ENCODE measurements around the gene C18orf63.

The C18orf63 gene

DNA sequence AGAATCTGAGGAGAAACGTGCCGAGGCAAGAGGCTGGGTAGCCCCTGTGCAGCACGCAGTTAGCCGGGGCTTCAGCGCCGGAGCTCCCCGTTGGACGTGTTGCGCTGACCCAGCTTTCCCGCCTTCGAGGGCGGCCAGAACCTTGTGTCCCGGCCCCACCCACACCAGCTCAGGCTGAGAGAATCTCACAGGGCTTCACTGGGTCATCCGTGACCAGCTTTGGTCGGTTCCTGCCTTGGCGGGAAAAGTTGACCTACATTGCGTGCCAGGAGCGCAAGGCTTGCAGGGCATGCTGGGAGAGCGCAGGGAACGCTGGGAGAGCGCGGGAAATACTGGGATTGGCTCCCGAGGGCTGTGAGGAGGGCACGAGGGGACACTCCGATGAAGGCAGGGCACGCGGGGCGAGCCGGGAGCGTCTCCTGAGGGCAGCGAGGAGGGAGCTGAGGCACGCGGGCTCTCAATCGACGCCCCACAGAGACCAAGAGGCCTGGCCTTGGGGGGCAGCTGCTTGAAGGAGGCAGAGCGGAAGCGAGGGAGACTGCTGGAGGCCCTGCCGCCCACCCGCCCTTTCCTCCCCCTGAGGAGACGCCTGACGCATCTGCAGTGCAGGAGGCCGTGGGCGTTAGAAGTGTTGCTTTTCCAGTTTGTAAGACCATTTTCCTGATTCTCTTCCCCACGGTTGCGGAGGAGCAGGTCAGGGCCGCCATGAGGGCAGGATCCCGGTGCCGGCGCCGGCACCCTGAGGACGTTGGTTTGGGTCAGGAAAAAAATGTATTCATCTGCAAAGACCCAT lies at the start of gene C18orf63:
Gene C18orf63, plus strand, starts transcription at position 376 of the 793 bp plus-strand sequence. CDS start 2,027 bp downstream, outside the sequence.
- no peak within 1 kb of the TSS for H3K4me3 ChIP-seq (ENCODE audit: low read depth, low read length)
- TF ChIP-seq, protein P1, sequence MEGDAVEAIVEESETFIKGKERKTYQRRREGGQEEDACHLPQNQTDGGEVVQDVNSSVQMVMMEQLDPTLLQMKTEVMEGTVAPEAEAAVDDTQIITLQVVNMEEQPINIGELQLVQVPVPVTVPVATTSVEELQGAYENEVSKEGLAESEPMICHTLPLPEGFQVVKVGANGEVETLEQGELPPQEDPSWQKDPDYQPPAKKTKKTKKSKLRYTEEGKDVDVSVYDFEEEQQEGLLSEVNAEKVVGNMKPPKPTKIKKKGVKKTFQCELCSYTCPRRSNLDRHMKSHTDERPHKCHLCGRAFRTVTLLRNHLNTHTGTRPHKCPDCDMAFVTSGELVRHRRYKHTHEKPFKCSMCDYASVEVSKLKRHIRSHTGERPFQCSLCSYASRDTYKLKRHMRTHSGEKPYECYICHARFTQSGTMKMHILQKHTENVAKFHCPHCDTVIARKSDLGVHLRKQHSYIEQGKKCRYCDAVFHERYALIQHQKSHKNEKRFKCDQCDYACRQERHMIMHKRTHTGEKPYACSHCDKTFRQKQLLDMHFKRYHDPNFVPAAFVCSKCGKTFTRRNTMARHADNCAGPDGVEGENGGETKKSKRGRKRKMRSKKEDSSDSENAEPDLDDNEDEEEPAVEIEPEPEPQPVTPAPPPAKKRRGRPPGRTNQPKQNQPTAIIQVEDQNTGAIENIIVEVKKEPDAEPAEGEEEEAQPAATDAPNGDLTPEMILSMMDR (IDR thresholded peaks at IDR 0.05; ENCODE audit: borderline replicate concordance, insufficient read depth, low read depth, low read length) = no peak

DNA sequence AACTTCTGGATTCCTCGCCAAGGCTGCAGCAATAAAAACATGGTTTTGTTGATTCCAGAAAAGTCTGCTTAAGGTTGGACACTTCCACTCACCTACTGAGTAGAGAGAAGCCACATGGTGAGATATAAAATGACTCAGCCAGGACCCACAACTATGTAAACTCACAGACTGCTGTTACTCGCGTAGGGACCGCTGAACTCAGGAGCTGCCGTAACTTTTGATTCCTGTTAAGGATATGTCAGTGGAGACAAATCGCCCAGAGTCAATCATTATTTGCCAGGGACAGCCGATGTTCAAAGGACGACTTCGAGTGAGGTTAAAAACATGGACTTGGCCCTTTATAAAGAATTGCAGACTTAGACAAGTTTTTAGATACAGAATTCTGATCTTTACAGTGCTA lies 49.5 kb upstream of the C18orf63 start:
- H3K4me3 ChIP-seq (ENCODE audit: low read depth, low read length) = no peak overlapping the region
- TF ChIP-seq, protein P1 (IDR thresholded peaks at IDR 0.05; ENCODE audit: borderline replicate concordance, insufficient read depth, low read depth, low read length) = no peak

DNA sequence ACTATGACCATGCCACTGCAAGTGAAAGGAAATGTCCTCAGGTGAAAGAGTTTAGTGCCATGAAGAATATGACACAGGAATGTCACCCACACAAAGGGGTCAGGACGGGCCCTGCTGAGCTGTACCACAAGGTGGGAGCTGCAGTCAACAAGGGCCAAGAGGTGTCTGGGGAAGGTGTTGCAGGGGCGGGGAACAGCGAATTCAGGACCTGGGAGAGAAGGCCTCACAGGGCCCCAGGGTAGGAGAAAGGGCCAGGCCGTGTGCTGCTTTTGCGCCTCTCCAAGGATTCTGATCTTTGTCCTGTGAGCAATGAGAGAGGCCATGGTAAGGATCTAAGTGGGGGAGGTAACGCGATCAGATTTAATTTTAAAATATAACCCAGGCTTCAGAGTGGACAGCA lies 47.5 kb upstream of the C18orf63 start:
- TF ChIP-seq, protein P1 (IDR thresholded peaks at IDR 0.05; ENCODE audit: borderline replicate concordance, insufficient read depth, low read depth, low read length) = no peak
- H3K4me3 ChIP-seq (ENCODE audit: low read depth, low read length) = no peak overlapping the region

DNA sequence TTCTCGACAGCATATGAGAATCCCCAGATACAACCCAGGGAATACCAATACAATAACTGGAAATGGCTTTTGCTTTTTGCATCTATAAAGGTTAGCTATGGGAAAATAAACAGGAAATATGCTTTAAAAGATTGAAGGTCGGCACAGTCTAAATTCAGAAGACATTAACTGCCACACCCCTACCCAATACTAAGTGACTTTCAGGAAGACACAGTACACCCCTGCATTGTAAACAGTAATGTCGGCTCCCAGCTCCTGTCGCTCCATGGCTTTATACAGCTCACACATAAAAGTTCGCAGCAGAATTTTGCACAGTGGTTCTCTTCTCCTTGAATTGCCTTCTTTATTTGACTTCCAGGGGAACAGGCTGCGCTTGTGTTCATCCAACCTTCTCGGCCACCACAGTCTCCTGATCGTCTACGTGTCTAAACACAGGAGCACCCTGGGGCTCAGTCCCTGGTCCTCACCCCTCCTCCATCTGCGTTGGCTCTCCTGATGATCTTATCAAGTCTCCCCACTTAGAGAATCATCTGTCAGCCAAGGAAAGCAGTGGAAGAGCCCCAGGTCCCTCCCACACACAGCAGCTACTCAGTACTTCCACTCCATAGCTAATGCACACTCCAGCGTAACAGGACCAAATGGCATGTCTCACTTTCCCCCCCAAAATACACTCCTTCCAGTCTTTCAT lies 46.6 kb upstream of the C18orf63 start:
- no peak overlapping the region for H3K4me3 ChIP-seq (ENCODE audit: low read depth, low read length)
- TF ChIP-seq, protein P1 (IDR thresholded peaks at IDR 0.05; ENCODE audit: borderline replicate concordance, insufficient read depth, low read depth, low read length) = no peak

DNA sequence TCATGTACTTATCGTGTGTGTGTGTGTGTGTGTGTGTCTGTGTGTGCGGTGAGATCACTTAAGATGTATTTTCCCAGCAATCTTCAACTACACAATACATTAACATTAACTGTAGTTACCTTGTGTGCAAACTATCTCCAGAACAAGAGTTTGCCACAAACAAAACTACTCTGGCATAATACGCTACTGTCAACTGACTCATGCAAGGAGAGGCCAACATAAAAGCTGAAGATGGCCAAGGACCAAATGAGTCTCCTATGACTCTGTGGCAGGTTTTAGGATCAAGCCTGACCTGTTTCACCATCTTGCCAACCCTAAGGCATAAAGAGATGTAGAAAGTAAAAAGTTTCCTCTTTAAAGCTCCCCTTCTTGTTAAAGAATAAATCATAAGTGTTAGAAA lies 44.0 kb upstream of the C18orf63 start:
- H3K4me3 ChIP-seq (ENCODE audit: low read depth, low read length) = no peak overlapping the region
- TF ChIP-seq, protein P1 (IDR thresholded peaks at IDR 0.05; ENCODE audit: borderline replicate concordance, insufficient read depth, low read depth, low read length) = no peak

DNA sequence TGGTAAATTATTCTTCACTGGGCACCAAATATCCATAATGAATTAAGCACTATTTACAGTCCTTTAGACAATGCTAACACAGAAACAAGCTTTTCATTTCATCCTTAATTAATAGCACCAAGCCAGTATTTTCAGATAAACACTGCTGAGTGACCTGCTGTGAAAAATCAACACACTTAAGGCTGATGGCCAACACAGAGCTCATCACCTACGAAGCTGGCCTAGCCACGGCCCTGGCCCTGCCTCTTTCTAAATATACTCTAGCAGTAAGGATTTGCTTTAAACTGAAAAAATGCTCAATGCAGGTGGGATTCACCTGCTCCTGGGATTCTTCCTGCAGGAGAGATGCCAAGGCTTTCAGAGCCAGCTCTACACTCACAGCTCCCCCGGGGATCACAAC lies 42.2 kb upstream of the C18orf63 start:
- TF ChIP-seq, protein P1 (IDR thresholded peaks at IDR 0.05; ENCODE audit: borderline replicate concordance, insufficient read depth, low read depth, low read length) = no peak
- no peak overlapping the region for H3K4me3 ChIP-seq (ENCODE audit: low read depth, low read length)
